Thyroid gland (tissue), 4 donors: ENCODE data around the gene DSG3. TPM values are rescaled to one million over a fixed set of nuclear protein-coding genes. Genes with fewer than 3 reads are reported as not detected.

Source experiments
- DNase-seq, 2 donors: peaks; one replicate each; pipeline ENCODE4 v3.0.0-alpha.2; 2019
- H3K27ac ChIP-seq, 3 donors: fragments of 200-600 bp; sonication (generic); 1 replicate in 2 of 3; 2 replicates in 1 of 3; pipeline ENCODE4 v1.5.1; 2016 to 2019; ENCODE audit warnings: mild to moderate bottlenecking in 1 of 3, moderate library complexity in 1 of 3
- H3K27me3 ChIP-seq: fragments of 200-600 bp; sonication (generic); one replicate; pipeline ENCODE4 v1.5.1; 2019
- H3K36me3 ChIP-seq, 2 donors: fragments of 200-600 bp; sonication (generic); one replicate each; pipeline ENCODE4 v1.5.1; 2016 to 2019
- H3K4me1 ChIP-seq, 2 donors: fragments of 200-600 bp; sonication (generic); one replicate each; pipeline ENCODE4 v1.5.1; 2017 to 2019
- H3K4me3 ChIP-seq, 3 donors: fragments of 200-600 bp; sonication (generic); replicated peaks in 1 of 3; 1 replicate in 2 of 3; 2 replicates in 1 of 3; pipeline ENCODE4 v1.5.1; 2016; ENCODE audit warnings: mild to moderate bottlenecking in 1 of 3
- H3K9me3 ChIP-seq: fragments of 200-600 bp; sonication (generic); one replicate; pipeline ENCODE4 v1.5.1; 2017
- POLR2A ChIP-seq, 2 donors: fragments of 450-650 bp; IDR thresholded peaks; one replicate each; pipeline ENCODE4 v1.6.1; 2017; ENCODE audit warnings: antibody characterized with exemption in 2 of 2, mild to moderate bottlenecking in 2 of 2, moderate library complexity in 1 of 2
- WGBS, 2 donors: methylation state at CpG; one replicate each; pipeline ENCODE4 v1.1.5; 2017; 5-methylcytosine and 5-hydroxymethylcytosine counted together
- intact Hi-C: fragments of 100-400 bp; cut with DNase I; formaldehyde crosslinking; loops from one replicate; pipeline ENCODE4 v1.15.1; 2023
- total RNA-seq, 4 donors: library from RNA; depleted of rRNA; stranded (reverse); fragments of >200 nt; gene quantifications; one replicate each; pipeline ENCODE4 v1.2.3, GENCODE V29; 2016
- TF ChIP-seq, protein P1 (sequence below), 6 experiments: fragments of 200-600 bp in 3 of 6; fragments of 450-650 bp in 3 of 6; sonication (generic) in 3 of 6; IDR thresholded peaks; one replicate each; pipeline ENCODE4 v1.5.1; 2016 to 2019; ENCODE audit warnings: antibody characterized with exemption in 6 of 6, mild to moderate bottlenecking in 2 of 6, inconsistent platforms in 1 of 6, moderate library complexity in 1 of 6

The DSG3 gene
- total RNA-seq, 4 donors from 2014 or later, result 0.10 TPM; not detected in 3

- TF ChIP-seq POLR2A (IDR thresholded peaks at IDR 0.05), result peak in 1 of 2 donors; percentile 77
- TF ChIP-seq, protein P1, sequence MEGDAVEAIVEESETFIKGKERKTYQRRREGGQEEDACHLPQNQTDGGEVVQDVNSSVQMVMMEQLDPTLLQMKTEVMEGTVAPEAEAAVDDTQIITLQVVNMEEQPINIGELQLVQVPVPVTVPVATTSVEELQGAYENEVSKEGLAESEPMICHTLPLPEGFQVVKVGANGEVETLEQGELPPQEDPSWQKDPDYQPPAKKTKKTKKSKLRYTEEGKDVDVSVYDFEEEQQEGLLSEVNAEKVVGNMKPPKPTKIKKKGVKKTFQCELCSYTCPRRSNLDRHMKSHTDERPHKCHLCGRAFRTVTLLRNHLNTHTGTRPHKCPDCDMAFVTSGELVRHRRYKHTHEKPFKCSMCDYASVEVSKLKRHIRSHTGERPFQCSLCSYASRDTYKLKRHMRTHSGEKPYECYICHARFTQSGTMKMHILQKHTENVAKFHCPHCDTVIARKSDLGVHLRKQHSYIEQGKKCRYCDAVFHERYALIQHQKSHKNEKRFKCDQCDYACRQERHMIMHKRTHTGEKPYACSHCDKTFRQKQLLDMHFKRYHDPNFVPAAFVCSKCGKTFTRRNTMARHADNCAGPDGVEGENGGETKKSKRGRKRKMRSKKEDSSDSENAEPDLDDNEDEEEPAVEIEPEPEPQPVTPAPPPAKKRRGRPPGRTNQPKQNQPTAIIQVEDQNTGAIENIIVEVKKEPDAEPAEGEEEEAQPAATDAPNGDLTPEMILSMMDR (IDR thresholded peaks at IDR 0.05), result peak in 2 of 6 experiments; percentile 5
- Histone ChIP-seq H3K4me3 (peak within 1 kb of the TSS; percentile 16 to 59 (median 51)), H3K27me3 (no peaks in the 10 kb centered on the region), H3K4me1 (peaks cover 0 to 9% of the 10 kb centered on the region in 2 donors), H3K9me3 (no peaks in the 10 kb centered on the region), H3K36me3 (no peaks in the 10 kb centered on the region), H3K27ac (peak within 1 kb of the TSS; percentile 72 to 85 (median 83))
- intact Hi-C loops, result no loop called here
- DNase-seq, result peak; percentile 87 to 91
- WGBS, 2 donors, result 1% methylated on average over 27 to 35 of the region's 79 CpGs
These were observed 50.5 kb downstream of the DSG3 start, which contains the start of gene DSG2 for GRCh38 chr18:31497836-31498573. Gene DSG2, plus strand, starts transcription at chr18:31498177. Its CDS starts 75 bp downstream, at chr18:31498252.

DNA sequence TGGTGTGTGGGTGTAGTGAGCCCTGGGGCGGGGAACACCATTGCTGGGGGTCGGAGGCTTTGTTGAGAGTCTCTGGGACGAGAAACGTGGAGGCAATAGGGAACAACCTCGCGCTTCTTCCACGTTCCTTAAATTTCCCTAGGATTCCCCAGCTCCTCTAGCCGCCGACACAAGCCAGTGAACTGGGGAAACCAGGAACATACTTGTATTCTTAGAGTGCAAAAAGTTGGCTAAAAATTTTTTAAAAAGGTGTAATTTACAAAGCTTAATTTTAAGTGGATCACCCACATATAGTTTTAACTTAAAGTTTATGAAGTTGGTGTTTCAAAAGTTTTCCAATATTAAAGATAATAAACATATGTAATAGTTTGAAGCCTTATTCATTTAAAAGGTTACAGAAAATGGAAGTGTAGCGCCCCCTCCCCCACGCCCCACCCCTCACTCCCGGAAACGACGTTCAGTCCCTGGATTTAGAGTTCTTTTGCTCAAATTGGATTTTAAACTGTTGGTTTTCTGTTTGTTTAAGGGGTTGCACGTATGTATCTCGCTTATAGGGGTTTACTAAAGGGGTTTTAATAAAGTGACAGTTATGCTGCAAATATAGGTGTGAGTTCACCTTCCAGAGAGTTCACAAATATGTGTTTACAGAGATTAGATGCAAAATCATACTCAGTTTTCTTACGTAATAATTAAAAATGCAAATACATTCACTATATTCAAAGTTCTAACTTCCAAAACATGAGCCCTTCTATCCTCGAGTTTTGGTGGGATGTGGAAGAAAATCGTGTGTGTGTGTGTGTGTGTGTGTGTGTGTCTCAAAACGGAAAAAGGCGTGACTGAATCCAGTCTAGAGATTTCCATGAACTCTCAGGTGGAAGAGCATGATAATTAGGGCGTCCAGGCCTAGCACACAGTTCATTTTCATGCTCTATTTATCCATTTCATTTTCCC is 51.3 kb downstream of the DSG3 start:
- peak overlapping the region; percentile 16 to 59 (median 51) for H3K4me3 ChIP-seq
- H3K27me3 ChIP-seq, result no peaks in the 10 kb centered on the region
- H3K27ac ChIP-seq, result peak overlapping the region; percentile 39 to 85 (median 83)
- intact Hi-C loops, result no loop called here
- 10 to 13% methylated on average over 22 of the region's 22 CpGs for WGBS, 2 donors
- no peak for TF ChIP-seq POLR2A (IDR thresholded peaks at IDR 0.05)
- TF ChIP-seq, protein P1 (IDR thresholded peaks at IDR 0.05), result no peak
- no peaks in the 10 kb centered on the region for H3K36me3 ChIP-seq
- DNase-seq, result peak; percentile 45 to 49
- peaks cover 0 to 9% of the 10 kb centered on the region in 2 donors for H3K4me1 ChIP-seq
- no peaks in the 10 kb centered on the region for H3K9me3 ChIP-seq

DNA sequence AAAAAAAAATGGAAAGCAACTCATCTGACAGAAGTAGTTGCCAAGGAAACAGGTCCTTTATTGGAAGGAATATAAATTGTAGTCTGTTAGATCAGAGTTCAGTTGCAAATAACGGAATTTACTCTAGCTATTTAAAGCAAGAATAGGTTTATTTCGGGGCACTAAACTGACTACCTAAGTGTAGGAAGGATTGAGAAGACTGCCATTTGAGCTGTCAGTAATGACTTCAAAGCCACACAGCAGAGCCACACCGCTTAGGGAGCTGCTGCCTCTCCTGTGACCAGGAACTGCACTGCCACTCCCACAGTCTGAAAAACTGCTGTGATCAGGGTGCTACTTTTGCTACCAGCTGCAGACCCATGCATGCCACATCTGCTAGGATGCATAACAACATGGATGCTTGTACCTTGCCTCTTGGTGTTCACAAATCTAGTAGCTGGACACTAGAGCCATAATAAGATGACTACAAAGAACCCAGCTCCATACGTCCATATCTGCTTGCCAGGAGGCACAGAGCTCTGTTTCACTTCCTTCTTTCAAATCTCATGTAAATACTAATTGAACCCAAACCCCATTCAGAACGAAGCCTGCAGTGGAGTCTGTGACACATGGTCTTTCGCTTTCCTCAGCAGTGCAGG is 52.6 kb downstream of the DSG3 start:
- Histone ChIP-seq H3K36me3 (no peaks in the 10 kb centered on the region), H3K4me1 (peaks cover 0 to 9% of the 10 kb centered on the region in 2 donors), H3K27ac (no peak overlapping the region), H3K27me3 (no peaks in the 10 kb centered on the region), H3K4me3 (no peak overlapping the region), H3K9me3 (no peaks in the 10 kb centered on the region)
- WGBS, 2 donors, result 84 to 92% methylated on average over 6 of the region's 6 CpGs
- intact Hi-C loops, result no loop called here
- DNase-seq, result no peak
- TF ChIP-seq, protein P1 (IDR thresholded peaks at IDR 0.05), result no peak
- TF ChIP-seq POLR2A (IDR thresholded peaks at IDR 0.05), result no peak

DNA sequence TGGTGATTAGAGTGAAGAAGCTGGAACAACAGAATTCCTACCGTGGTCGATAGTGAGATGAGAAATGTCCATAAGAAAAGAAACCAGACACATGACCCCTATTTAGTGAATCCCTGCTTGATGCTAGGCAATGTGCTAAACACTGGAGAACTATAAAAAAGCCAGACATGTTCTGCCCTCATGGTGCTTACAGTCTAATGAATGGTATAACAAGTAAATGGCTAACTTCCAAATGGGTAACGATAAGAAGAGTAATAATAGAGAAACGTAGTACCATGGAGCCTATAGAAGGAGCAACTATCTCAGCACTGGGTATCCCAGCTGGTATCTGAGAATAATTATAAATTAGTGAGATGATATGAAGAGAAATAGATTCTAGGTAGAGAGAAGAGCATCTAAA is 55.5 kb downstream of the DSG3 start:
- 96 to 97% methylated on average over 4 of the region's 4 CpGs for WGBS, 2 donors
- intact Hi-C loops, result no loop called here
- no peaks in the 10 kb centered on the region for H3K9me3 ChIP-seq
- H3K4me1 ChIP-seq, result peaks cover 0 to 9% of the 10 kb centered on the region in 2 donors
- DNase-seq, result no peak
- H3K27me3 ChIP-seq, result no peaks in the 10 kb centered on the region
- no peak overlapping the region for H3K27ac ChIP-seq
- H3K4me3 ChIP-seq, result no peak overlapping the region
- H3K36me3 ChIP-seq, result no peaks in the 10 kb centered on the region
- no peak for TF ChIP-seq POLR2A (IDR thresholded peaks at IDR 0.05)
- TF ChIP-seq, protein P1 (IDR thresholded peaks at IDR 0.05), result no peak
